CD1c-positive myeloid dendritic cell (primary cell): ENCODE data around the gene KRT35.

Source experiments
- DNase-seq: peaks from one replicate; pipeline ENCODE4 v3.0.0-alpha.2; 2016; ENCODE audit errors: extremely low spot score

Gene KRT35

DNA sequence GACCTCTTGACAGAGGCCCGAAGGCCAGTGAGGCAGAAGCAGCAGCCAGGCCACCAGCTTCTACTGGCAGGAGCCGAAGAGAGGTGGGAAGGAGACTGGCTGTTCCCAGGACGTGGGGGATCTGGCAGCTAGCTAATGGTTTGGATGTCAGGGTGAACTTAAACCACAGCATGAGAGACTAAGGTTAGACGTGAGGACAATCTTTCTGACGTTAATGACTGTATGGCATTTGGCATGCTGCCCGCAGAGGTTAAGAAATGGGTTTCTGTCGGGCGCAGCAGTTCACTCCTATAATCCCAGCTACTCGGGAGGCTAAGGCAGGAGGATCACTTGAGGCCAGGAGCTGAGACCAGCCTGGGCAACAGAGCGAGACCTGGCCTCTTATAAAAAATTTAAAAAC, 30.8 kb upstream of the KRT35 start:
- no peak for DNase-seq

DNA sequence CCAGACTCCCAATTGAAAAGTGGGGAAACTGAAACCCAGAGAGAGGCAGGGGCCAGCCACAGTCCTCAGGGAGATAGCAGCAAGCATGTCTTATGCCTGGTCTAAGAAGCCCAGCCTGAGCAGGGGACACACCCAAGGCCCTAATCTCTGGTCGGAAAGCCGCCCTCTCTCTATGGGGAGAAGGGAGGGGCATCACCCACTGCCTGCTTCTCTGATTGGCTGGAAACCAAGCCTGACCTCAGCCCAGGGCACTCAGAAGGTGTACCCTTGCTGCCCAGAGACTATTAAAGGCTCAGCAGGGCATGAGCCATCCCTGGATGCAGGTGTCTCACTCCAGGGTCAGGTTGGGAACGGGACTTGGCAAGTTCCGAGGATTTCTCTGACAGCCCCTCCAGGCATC, 30.2 kb upstream of the KRT35 start:
- no peak for DNase-seq

DNA sequence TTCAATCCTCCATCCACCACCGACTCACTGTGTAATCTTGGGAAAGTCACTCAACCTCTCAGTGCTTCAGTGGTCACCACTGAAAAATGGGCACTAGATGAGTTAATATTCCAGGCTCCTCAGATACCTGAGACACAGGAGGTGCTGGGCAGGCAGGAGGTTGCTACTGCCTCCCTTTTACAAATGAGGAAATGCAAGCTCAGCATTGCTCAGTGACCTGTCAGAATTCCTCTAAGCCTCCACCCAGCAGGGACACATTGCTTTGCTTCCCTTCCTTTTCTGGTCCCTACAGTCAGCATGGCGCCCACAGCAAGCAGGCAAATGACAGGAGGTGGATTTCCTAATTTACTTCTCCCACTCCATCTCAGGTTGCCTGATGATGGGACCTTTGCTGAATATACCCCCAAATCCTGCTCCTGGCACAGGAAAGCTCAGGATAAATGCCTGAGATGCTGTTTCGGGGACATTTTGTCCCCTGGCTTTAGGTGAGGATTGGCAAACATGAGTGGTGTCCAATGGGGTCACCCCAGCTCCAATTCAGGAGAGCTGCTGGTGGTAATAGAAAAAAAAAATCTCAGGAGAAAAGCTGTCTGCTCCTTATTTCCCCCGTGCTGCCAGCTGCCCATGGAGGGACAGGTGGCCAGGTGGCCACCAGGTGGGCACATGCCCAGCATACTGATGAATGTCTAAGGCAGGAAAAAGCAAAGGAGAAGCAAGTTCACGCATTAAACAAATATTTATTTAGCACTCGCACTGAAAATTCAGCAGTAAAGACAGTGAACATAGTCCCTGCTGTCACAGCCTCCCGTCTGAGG, 29.5 kb upstream of the KRT35 start:
- no peak for DNase-seq

DNA sequence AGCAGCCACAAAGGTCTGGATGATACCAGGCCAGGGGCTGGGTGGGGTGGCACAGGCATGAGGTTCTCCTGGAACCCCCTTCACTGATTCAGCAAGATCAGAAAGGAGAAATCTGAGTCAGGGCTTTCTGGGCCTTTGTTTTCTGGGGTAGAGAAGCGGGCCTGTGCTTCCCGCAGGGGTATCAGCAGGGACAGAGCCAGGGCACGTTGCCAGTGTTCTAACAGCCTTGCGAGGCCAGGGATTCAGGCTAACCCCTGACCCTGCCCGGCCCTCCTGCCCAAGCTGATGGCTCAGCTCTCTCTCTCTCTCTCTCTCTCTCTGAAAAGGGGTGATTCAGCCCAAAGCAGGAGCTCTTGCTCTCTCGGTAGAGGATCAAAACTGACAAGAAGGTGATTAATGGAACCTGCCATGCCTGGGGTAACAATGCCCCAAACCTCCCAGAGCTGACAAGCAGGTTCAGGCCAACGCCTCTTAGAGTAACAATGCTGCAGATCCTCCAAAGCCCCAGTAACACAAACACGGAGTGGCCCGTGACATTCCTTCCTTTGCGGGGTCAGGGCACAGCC, 26.4 kb upstream of the KRT35 start:
- DNase-seq, result no peak

DNA sequence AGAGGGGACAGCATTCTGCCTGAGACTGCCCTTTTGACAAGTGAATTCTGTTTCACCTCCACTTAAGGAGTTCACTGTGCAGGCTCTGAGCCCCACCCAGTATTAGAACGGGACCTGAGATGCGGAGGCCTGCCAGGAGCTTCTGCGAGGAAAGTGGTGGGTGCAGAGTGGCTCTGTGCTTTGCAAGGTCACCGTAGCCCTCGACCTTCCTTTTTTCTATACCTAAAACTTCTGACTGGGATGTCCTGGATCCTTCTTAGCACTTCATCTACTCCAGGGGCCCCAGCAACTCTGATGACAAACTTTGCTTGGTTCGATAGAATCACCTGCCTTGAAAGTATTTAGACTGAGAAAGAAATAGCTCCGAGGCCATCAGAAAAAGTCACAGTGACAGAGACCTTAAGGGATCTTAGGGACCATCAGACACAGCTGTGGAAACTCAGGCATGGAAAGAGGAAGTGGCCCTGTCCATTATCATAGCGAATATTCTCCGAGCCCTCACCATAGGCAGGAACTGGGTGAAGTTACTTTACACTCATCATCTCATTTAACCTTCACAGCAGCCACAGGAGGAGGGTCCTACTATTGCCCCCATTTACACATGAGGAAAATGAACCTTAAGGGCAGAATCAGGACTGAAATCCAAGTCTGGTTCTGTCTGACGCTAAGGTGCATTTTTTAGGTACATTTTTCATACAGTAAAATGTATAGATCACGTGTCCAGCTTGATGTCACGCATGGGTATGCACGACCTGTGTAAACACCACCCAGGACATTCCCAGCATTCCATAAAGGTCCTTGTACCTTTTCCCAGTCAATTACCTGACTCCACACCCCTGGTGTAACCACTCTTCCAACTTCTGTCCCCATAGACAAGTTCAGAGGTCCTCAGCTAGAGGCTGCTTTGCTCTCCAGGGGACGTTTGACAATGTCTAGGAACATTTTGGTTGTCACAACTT, 25.1 kb upstream of the KRT35 start:
- peak; percentile 51 for DNase-seq

DNA sequence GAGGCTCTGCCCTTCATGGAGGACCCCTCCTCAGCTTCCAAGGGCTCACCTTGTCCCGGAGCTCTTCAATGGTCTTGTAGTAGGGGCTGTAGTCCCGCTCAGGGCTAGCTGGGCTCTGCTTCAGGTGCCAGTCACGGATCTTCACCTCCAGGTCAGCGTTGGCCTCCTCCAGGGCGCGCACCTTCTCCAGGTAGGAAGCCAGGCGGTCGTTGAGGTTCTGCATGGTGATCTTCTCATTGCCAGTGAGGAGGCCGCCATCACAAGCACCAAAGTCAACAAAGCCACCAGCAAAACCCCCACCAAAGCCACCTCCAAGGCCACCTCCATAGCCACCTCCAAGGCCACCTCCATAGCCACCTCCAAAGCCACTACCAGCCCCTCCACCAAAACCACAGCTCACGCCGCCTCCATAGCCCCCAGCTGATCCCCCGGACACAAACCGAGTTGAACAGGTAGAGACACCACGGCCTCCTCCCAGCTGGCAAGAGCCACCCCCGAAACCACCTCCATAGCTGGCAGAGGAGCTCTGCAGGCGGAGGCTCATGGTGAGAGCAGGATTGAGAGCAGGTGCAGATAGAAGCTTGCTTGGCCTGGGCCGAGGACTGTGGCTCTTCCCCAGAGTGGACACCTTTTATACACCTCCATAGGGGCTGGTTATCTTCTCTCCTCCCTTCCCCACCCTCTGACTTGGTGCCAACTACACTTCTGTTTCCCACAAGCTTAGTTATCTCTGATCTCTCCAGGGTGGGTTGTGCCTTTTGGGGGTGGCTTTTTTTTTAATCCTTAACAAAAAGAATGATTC, 24.3 kb upstream of the KRT35 start, which contains the start of gene KRT13:
Gene KRT13, minus strand, starts transcription at position 606 of the 802 bp plus-strand sequence. Its CDS starts 62 bp downstream, at position 544.
- no peak for DNase-seq

DNA sequence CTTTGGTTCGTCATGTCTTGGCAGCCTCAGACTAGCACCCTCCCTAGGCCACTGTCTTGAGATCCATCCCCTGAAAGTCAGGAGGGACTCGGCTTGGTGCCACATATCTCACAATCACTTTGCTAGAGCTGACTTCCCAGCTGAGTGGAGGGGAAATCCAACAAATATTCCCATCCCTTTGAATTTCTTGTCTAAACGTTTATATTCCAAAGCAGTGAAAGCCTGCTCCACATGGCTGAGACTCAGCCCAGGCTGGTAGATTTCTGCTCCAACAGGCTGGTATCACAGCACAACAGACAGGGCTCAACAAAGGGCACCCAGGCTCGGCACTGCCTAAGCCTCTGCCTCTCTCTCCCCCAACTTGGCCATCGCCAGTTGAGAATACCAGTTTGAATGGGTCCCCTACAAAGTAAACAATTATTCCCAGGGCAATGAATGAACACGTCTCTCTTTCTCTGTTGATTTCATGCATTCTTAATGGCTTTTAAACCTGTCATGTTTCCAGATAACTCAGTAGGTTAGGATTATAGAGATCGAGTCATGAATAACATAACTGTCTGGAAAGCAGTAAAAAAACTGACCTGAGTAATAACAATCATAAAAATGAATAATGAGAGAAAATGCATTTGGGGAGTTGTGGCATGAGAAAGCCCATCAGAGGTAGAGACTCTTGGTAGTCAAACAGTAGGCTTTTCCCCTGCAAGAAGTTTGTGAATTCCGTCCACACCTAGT, 23.5 kb upstream of the KRT35 start:
- no peak for DNase-seq

DNA sequence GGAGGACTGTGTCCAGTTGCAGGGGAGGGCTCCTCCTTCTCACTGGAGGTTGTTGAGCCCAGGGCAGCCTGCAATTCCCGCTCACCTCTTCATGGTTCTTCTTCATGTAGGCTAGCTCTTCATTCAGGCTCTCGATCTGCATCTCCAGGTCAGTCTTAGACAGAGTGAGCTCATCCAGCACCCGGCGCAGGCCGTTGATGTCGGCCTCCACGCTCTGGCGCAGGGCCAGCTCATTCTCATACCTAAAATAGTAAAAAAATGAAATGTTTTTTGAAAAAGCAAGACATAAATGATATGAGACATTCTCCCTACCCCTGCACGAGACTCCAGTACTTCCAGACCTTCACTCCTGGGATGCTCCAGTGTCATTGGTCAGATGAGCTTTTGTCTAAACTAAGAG, 22.3 kb upstream of the KRT35 start:
- no peak for DNase-seq

DNA sequence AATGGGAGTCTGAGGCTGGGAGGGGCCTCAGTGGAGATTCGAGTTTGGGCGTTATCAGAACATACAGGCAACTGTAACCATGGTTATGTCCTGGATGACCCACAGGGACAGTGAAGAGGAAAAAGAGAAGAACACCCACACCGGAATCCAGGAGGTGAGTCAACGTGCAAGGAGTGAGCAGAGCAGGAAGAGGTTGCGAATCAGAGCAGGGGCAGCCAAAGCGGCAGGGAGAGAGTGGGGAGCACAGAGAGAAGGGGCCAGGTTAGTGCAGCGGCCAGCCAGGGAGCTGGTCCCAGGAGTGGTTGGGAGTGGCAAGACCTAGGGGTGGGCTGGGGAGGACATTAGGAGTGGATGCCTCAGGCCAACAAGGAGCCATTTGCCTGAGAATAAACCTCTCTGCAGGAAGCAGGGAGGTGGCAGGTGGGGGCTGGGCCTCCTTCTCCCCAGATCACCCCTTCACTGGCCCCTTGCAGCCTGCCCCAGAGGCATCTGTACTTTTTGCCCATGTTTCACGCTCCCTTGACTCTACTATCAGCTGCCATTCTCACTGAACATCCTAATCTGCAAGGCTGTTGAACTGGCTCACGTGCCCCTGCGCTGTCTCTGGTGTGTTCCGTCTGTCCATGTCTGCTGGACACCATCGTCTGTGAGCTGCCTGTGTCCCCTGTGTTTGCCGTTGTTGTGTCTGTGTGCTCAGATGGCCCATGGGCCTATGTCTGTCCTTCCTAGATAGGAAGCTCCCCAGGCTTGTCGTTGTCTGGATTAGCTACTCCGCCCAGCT, 19.4 kb upstream of the KRT35 start:
- DNase-seq, result peak; percentile 72

DNA sequence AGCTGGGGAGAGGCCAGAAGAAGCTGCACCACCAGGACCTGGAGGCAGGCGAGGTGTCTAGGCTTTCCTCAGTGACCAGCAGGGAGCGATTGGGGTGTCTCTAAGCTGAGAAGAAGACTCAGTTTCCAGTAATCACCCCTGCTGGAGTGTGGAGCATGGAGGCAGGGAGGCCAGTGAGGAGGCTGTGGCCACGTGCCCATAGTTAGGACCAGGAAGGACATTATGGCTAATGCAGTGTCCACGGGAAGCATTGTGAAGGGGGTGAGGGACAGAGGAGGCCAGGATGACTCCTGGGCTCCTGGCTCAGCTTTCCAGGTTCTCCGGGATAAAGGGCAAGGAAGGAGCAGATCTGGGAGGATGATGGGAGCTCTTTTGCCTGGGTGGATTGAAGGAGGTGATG, 18.8 kb upstream of the KRT35 start:
- no peak for DNase-seq

DNA sequence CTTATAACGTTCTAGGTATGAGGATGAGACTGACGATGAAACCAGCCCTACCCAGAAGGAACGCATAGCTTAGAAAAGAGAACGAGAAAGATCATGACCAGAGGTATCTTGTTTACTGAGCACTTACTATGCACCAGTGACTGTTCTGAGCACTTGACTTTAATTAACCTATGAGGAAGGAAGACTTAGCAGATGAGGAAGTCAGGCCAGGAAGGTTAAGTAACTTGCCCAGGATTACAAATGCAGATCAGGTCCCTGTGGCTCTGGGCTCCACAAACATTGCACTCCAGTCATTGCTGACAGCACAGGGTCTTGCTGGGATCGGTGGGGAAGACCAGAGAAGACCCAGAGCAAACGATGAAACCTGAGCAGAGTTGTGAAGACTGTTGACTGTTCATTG, 17.3 kb upstream of the KRT35 start:
- DNase-seq, result peak; percentile 80

DNA sequence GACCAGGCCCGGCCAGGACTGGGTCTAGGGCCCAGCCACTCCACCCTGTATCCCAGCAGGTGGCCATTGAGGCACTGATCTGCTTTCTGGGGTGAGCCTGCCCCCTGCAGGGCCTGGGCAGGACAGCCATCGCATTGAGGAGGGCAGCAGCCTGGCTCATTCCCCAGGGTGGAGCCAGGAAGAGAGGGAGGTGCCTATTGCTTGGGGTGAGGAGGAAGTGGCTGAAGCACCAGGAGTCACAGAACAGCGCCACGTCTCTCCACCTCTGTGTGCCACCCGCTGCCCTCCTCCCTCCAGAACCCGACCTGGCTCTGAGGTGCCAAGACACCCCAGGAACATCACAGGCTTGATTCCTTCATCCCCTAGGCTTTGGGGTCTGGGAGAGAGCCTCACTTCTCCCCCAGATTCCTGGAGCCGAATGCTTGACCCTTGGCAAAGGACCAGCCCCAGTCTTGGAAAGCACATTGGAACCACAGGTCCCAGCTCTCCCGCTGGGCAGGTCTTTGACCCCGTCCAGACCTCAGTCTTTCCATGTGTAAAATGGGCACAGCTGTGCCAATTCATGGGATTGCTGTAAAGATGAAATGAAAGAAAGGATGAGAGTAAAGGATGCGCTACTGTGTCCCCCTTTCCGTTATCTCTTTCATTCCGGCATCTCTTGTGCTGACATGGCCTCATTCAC, 16.0 kb upstream of the KRT35 start:
- peak; percentile 85 for DNase-seq

DNA sequence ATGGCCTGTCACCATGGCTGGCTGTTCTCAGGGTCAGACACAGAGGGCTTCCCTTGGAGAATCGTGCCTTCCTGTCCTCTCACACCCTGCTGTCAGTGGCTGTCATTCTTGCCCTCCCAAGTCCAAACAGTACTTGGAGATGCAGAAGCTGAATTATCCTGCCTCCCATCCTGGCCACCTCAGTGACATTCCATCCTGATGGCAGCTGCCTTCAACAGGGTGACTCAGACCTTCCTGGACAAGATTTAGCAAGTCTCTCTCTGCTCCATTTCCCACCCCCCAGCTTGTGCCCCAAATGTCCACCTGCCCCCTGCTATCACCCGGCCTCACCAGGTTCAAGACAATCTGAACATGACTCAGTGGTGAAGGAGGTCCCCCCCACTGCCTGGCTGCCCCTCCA, 13.6 kb upstream of the KRT35 start:
- no peak for DNase-seq

DNA sequence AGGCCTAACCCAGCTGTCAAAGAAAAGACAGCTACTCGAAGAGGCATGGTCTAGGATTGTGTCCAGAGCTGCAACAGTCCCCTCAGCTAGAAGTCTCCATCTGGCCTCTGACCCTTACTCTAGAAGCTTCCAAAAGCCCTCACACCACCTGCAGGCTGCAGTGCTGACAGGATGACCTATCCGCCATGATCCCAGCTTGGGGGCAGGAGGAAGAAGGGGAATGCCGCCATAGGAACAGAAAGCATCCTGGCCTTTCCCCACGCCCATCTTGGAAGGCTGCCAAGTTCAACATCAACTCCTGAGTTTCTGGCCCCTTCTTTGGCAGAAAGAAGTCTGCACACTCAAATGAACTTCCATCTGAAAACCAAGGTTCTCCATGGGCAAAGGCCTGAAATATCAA, 11.8 kb upstream of the KRT35 start:
- DNase-seq, result peak; percentile 33

DNA sequence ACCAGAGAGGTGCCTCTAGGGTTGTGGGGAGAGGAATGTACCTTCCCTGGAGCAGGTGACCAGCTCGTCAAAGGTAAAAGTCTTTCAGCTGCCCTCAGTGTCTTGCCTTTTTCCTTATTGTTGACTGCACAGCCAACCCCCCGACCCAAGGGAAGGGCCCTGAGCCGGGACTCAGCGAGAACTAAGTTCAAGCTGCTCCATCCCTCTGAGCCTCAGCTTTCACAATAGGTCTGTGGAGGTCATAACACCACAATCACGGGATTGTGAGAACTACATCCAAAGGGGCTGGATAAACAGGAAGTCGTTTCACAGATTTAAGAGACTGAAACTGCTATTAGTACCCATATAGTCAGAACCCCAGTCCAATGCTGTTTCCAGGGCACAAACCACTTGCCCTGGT, 11.4 kb upstream of the KRT35 start:
- DNase-seq, result peak; percentile 80

DNA sequence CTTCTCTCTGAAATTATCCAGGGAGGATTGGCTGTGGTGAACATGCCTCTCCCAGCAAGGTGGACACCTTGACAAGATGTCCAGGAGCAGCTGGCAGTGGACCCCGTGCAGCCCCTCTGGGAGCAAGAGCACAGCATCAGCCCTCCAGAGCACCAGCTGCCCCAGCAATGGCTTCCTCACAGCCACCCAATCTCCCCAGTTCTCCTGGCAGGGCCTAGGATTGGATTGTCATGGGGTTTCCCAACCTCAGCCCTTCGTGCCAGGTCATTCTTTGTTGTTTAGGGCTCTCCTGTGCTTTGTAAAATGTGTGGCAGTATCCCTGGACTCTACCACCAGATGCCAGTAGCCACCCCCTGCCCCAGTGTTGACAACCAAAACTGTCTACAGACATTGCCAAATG, 10.5 kb upstream of the KRT35 start:
- no peak for DNase-seq

DNA sequence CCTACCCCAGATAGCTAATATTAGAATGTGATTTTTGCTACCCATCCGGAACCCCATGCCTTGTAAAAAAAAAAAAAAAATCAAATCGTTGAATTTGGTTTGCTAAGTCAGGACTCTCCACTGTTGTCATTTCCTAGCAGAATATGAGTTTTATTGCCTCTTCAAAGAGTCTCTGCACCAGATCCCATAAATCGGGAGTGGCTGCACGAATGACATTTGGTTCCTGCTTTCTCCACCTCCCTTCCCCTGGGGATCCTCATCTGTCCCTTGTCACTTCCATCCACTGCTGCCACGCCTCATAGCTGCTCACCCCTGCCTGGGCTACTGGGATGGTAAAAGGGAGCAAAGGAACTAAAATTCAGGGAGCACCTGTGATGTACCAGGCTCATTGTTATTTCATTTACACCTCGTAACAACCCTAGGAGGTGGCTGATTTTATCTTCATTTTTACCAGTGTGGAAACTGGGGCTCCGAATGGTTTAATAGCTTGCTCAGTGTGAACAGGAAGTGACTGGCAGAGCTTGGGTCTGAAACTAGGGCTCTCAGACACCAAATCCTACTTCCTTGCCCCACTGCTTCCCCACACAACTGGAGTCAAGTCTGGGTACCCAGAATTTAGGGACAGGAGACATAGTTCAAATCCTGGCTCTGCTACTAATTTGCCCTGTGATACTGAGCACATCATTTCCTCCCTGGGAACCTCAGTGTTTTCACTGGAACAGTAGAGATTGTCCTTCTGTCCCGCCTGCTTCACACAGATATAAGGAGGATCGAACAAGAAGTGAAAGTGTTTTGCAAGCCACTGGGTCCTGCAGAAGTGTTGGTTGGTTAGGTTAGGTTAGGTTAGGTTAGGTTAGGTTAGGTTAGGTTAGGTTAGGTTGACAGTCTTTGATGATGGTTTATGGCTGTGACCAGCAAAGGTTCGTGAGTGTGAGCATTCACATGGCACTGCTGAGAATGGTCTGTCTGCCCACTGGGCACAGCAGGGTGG, 9.3 kb upstream of the KRT35 start:
- DNase-seq, result peak; percentile 51

DNA sequence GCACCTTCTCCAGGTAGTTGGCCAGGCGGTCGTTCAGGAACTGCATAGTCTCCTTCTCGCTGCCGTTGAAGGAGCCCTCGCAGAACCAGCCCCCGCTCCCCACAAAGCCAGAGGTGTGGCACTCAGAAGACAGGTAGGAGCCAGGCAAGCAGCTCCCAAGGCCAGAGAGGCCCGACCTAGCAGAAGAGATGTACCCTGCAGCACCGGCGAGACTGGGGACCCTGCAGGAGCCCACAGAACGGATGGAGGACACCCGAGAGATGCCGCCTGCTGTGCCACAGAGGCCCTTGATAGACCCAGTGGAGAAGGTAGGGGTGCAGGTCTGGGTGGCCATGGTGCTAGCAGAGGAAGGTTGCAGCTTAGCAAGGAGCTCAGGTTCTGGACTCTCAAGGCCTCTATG, 8.6 kb upstream of the KRT35 start, which contains the start of gene KRT36:
Gene KRT36, minus strand, starts transcription at position 380 of the 400 bp plus-strand sequence. Its CDS starts 46 bp downstream, at position 334.
- DNase-seq, result no peak
